Activated naive CD4-positive, alpha-beta T cell (primary cell): Measurements from ENCODE around the gene RHOA.

Experiments used
- DNase-seq, 4 experiments: peaks; one replicate each; lab custom pipeline; 2025; lab: John Stamatoyannopoulos, UW

The RHOA gene

GRCh38 chr3:49324768-49325167 lies 87.0 kb downstream of the RHOA start:
- DNase-seq = no peak

- DNase-seq = no peak
Observed at GRCh38 chr3:49316696-49317457, 94.9 kb downstream of the RHOA start.

GRCh38 chr3:49313896-49314688 lies 97.7 kb downstream of the RHOA start:
- DNase-seq = no peak

GRCh38 chr3:49311283-49311682 lies 100.5 kb downstream of the RHOA start:
- no peak for DNase-seq

GRCh38 chr3:49310677-49311076 lies 101.1 kb downstream of the RHOA start:
- no peak for DNase-seq
